ENCODE results near the gene ENGASE.

ENGASE gene

DNA sequence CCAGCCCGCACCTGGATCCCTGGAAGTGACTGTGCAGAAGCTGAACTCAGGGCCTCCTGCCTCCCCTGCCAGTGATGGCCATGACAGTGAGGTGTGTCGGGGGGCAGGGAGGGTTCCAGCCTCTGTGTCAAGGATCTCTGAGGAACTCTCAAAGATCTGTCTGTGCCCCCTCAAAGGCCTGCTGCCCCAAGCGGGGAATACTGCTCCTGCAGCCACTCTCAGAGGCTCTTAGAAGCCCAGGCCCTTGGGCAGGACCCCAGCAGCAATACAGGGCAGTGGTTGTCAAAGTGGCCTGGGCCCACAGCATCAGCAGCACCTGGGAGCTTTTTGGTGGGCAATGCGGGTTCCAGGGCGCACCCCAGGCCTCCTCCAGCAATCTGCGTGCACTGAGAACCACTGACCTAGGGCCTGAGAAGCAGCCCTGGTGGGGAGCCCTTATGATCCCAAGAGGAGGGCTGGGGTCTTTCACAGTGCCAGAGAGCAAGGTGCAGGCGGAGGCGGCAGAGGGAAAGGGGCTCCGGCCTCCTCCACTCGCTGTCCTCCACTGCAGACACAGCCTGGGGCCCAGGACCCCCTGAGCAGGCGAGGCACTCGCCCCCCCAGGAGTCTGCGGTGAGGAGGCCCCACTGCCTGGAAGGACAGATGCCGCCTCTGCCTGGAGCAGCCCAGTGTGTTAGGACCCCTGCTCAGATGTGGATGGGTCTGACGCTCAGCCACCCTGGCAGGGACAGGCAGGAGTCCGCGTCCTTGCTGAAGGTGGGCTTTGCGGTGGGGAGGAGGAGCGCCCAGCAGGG lies 42.1 kb downstream of the ENGASE start:
- H3K9ac ChIP-seq (ENCODE audit: low read depth, low read length, poor library complexity, severe bottlenecking) = no peak overlapping the region
- no peaks in the 10 kb centered on the region for H3K4me1 ChIP-seq (ENCODE audit: insufficient read depth, low read length, poor library complexity, severe bottlenecking)
- H3K4me3 ChIP-seq (ENCODE audit: low read length, poor library complexity, severe bottlenecking) = no peak overlapping the region
- H3F3A ChIP-seq (ENCODE audit: low read depth) = no peaks in the 10 kb centered on the region
- H3K9me3 ChIP-seq (ENCODE audit: insufficient read depth, low read depth, low read length) = no peaks in the 10 kb centered on the region
- no peaks in the 10 kb centered on the region for H3K27me3 ChIP-seq (ENCODE audit: insufficient read depth, low read length, poor library complexity, severe bottlenecking)
- H2AFZ ChIP-seq (ENCODE audit: low read length) = no peak overlapping the region
- no peaks in the 10 kb centered on the region for H3K9me2 ChIP-seq (replicated peaks; ENCODE audit: low read depth, low read length)
- TF ChIP-seq, protein P1, sequence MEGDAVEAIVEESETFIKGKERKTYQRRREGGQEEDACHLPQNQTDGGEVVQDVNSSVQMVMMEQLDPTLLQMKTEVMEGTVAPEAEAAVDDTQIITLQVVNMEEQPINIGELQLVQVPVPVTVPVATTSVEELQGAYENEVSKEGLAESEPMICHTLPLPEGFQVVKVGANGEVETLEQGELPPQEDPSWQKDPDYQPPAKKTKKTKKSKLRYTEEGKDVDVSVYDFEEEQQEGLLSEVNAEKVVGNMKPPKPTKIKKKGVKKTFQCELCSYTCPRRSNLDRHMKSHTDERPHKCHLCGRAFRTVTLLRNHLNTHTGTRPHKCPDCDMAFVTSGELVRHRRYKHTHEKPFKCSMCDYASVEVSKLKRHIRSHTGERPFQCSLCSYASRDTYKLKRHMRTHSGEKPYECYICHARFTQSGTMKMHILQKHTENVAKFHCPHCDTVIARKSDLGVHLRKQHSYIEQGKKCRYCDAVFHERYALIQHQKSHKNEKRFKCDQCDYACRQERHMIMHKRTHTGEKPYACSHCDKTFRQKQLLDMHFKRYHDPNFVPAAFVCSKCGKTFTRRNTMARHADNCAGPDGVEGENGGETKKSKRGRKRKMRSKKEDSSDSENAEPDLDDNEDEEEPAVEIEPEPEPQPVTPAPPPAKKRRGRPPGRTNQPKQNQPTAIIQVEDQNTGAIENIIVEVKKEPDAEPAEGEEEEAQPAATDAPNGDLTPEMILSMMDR (conservative IDR thresholded peaks at IDR 0.05; ENCODE audit: low read length) = no peak
- no peak for TF ChIP-seq EZH2phosphoT487 (IDR thresholded peaks at IDR 0.05; ENCODE audit: borderline replicate concordance)
- H3K36me3 ChIP-seq (ENCODE audit: insufficient read depth, low read length) = no peaks in the 10 kb centered on the region
- no peaks in the 10 kb centered on the region for H3K79me2 ChIP-seq (ENCODE audit: insufficient read depth, low read length)
- H3K4me2 ChIP-seq (ENCODE audit: low read depth, low read length, poor library complexity, severe bottlenecking) = no peak overlapping the region
- H4K20me1 ChIP-seq (ENCODE audit: insufficient read depth, low read length, poor library complexity, severe bottlenecking) = no peaks in the 10 kb centered on the region

DNA sequence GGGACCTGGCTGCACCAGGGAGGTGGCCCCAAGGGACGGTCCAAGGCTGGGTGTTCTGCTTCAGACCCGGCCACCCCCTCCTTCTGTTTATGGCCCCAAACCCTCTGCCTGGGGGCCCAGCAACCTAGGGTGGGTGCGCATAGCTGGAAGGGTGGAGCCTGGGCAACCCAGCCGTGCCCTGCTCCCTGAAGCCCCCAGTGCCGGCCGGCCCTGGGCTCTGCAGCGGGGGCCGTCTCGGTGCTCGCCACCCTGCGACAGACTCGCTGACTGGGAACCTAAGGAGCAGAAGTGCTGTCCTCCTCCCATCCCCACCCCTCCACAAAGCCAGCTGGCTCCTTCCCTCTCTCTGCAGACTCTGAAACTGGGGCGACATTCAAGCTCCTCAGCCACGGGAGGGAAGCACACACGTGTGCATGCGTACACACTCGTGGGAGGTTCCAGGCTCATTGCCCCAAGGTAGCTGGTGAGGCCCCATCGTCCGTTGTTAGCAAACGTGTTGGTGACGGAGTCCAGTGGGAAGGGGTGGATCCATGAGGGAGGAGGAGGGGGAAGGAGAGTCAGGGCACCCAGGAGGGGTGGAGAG lies 43.4 kb downstream of the ENGASE start:
- H3K4me3 ChIP-seq (ENCODE audit: low read length, poor library complexity, severe bottlenecking) = no peak overlapping the region
- no peaks in the 10 kb centered on the region for H3K9me3 ChIP-seq (ENCODE audit: insufficient read depth, low read depth, low read length)
- H3K4me1 ChIP-seq (ENCODE audit: insufficient read depth, low read length, poor library complexity, severe bottlenecking) = no peaks in the 10 kb centered on the region
- H3K9me2 ChIP-seq (replicated peaks; ENCODE audit: low read depth, low read length) = no peaks in the 10 kb centered on the region
- no peak for TF ChIP-seq EZH2phosphoT487 (IDR thresholded peaks at IDR 0.05; ENCODE audit: borderline replicate concordance)
- TF ChIP-seq, protein P1 (conservative IDR thresholded peaks at IDR 0.05; ENCODE audit: low read length) = no peak
- no peak overlapping the region for H3K4me2 ChIP-seq (ENCODE audit: low read depth, low read length, poor library complexity, severe bottlenecking)
- H3K36me3 ChIP-seq (ENCODE audit: insufficient read depth, low read length) = no peaks in the 10 kb centered on the region
- H4K20me1 ChIP-seq (ENCODE audit: insufficient read depth, low read length, poor library complexity, severe bottlenecking) = no peaks in the 10 kb centered on the region
- H3K27me3 ChIP-seq (ENCODE audit: insufficient read depth, low read length, poor library complexity, severe bottlenecking) = no peaks in the 10 kb centered on the region
- H3K9ac ChIP-seq (ENCODE audit: low read depth, low read length, poor library complexity, severe bottlenecking) = no peak overlapping the region
- H3K79me2 ChIP-seq (ENCODE audit: insufficient read depth, low read length) = no peaks in the 10 kb centered on the region
- no peak overlapping the region for H2AFZ ChIP-seq (ENCODE audit: low read length)
- no peaks in the 10 kb centered on the region for H3F3A ChIP-seq (ENCODE audit: low read depth)

DNA sequence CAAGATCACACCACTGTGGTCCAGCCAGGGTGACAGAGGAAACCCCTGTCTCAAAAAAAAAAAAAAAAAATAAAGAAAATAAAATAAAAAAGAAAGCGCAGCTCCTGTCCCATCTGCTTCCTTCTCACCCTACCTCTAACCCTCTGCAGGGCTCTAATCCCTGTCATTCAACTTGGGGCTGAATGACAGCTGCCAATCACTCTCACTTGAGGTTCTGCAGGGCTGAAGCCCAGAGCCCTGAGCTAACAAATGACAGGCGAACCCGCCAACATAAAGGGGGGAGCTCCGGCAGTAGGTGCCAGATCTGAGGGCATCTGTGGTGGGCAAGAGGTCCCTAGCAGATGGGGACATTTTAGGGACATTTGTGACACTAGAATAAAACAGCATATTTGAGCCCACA lies 44.3 kb downstream of the ENGASE start:
- H3K36me3 ChIP-seq (ENCODE audit: insufficient read depth, low read length) = no peaks in the 10 kb centered on the region
- no peak overlapping the region for H3K4me3 ChIP-seq (ENCODE audit: low read length, poor library complexity, severe bottlenecking)
- no peaks in the 10 kb centered on the region for H3K27me3 ChIP-seq (ENCODE audit: insufficient read depth, low read length, poor library complexity, severe bottlenecking)
- H3K4me1 ChIP-seq (ENCODE audit: insufficient read depth, low read length, poor library complexity, severe bottlenecking) = no peaks in the 10 kb centered on the region
- H3K9ac ChIP-seq (ENCODE audit: low read depth, low read length, poor library complexity, severe bottlenecking) = no peak overlapping the region
- H3K9me2 ChIP-seq (replicated peaks; ENCODE audit: low read depth, low read length) = no peaks in the 10 kb centered on the region
- no peaks in the 10 kb centered on the region for H4K20me1 ChIP-seq (ENCODE audit: insufficient read depth, low read length, poor library complexity, severe bottlenecking)
- no peak overlapping the region for H3K4me2 ChIP-seq (ENCODE audit: low read depth, low read length, poor library complexity, severe bottlenecking)
- H2AFZ ChIP-seq (ENCODE audit: low read length) = no peak overlapping the region
- H3K9me3 ChIP-seq (ENCODE audit: insufficient read depth, low read depth, low read length) = no peaks in the 10 kb centered on the region
- TF ChIP-seq, protein P1 (conservative IDR thresholded peaks at IDR 0.05; ENCODE audit: low read length) = no peak
- TF ChIP-seq EZH2phosphoT487 (IDR thresholded peaks at IDR 0.05; ENCODE audit: borderline replicate concordance) = no peak
- H3F3A ChIP-seq (ENCODE audit: low read depth) = no peaks in the 10 kb centered on the region
- no peaks in the 10 kb centered on the region for H3K79me2 ChIP-seq (ENCODE audit: insufficient read depth, low read length)
